NCI-H510A (cell line): ENCODE measurements around the gene TALDO1.

ENCODE experiments used
- DNase-seq: peaks from one replicate; lab custom pipeline; 2025; lab: John Stamatoyannopoulos, UW

The TALDO1 gene

GRCh38 chr11:799641-800316 is 52.5 kb downstream of the TALDO1 start:
- DNase-seq, result no peak

- no peak for DNase-seq
These were observed 53.2 kb downstream of the TALDO1 start for GRCh38 chr11:800473-800872.

DNA sequence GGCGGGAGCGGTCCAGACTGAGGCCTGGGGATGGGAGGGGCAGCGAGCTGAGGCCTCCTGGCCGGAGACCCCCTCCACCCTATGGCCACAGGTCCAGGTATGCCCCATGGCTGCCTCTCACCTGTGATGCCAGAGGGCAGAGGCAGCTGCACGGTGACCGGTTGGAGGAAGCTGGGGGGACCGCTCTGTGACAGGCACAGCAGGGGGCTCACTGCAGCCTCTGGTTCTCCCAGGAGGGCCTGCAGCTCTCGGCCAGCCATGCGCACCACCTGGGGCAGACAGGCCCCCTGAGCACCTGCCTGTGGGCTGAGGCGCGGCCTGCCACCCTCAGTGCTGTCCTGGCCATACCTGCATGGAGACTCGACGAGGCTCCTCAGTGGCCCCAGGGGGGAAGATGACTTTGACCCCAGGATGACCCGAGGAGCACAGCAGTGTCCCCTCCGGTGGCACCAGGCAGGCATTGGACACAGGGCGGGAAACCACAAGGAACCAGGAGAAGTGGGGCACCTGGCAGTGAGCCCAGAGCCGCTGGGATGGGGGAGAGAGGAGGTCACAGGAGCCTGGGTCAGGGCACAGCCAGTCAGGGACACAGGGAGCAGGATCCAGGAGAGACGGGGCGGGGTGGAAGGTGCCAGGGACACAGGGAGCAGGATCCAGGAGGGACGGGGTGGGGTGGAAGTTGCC is 54.0 kb downstream of the TALDO1 start:
- DNase-seq, result no peak

DNA sequence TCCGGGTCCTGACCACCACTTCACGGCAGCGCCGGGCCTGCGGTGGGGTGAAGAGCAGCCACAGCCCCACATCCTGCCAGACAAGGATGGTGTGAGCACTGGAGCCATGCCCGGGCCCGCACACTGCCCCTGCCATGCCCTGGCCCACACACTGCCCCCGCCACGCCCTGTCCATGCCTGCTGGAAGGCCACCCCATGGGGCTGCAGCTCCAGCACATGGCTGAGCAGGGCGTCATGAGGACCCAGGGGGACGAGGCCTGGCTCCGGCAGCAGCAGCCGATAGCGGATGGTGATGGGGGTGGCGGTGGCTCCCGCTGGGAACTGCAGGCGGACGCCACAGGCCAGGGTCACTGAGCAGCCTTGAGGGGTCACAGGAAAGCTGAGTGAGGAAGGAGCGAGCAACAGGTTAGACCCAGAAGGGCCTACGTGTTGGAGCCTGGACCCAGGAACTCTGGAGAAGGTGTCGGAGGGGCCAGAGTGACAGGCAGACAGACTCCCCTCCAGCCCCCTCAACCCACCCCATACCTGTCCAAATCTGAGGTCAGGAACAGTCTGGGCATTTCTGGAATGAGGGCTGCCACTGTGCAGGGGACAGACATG is 54.9 kb downstream of the TALDO1 start:
- DNase-seq, result no peak

DNA sequence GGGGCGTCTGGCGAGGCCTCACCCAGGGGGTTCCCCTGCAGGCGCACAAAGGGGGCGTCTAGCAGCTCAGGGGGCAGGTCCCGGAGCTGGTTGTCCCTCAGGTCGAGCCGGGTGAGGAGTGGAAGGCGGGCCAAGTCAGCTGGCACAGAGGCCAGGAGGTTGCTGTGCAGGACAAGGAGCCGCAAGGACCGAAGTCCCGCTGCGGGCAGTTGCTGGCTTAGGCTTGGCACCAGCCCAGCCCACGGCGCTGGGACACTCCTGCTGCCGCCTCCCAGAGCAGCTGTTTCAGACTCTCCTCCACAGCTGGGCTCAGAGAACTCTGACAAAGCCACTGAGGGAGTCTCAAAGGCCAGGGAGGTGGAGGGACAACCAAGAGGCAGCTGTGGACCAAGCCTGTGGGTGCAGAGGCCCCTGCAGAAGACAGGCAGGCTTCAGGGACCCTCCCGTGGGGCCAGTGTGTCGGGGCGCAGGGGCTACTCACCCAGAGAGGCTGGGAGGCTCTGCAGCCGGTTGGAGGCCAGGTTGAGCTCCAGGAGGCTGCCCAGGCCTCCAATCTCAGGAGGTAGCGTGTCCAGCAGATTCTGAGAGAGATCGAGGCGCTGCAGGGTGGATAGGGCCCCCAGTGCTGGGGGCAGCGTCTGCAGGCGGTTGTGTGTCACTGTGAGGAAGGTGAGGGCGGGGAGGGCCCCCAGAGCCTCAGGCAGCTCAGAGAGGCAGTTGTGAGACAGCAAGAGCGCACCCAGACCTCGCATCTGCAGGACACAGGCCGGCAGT is 55.6 kb downstream of the TALDO1 start:
- no peak for DNase-seq

DNA sequence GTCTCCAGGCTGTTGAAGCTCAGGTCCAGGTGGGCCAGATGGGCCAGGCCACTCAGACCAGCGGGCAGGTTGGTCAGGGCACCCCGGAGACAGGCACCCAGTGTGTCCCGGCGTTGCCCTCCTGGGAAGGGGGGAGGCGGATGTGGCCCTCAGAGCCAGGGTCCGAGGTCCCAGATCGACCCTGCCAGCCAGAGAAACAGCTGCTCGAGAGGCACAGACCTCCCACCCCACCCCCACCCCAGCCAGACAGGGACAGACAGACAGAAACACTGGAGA is 56.1 kb downstream of the TALDO1 start:
- DNase-seq, result no peak

GRCh38 chr11:803770-804598 is 56.7 kb downstream of the TALDO1 start:
- peak; percentile 58 for DNase-seq

GRCh38 chr11:804599-804964 is 57.3 kb downstream of the TALDO1 start:
- no peak for DNase-seq

- no peak for DNase-seq
These were observed 61.4 kb downstream of the TALDO1 start for GRCh38 chr11:808427-809286.

GRCh38 chr11:809287-810039 is 62.2 kb downstream of the TALDO1 start, which contains the start of gene RPLP2:
RPLP2 (plus strand) TSS chr11:809967; CDS start chr11:810235, 268 bp downstream.
- DNase-seq, result peak; percentile 87

DNA sequence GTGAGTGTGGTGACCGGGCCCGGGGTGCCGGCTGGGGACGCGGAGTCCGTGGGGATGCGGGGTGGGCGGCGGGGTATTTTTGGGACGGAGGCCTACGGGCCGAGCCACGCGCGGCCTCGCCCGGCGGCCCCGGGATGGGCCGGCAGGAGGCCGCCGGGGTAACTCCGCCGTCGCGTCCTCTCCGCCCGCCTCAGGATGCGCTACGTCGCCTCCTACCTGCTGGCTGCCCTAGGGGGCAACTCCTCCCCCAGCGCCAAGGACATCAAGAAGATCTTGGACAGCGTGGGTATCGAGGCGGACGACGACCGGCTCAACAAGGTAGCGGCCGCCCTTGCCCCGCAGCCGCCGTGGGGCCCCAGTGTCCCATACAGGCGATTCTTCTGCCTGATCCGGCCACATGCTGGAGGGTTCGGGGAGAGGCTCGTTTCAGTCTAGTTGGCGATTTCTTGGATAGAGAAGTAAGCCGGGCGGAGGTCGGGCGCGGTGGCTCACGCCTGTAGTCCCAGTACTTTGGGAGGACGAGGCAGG is 62.8 kb downstream of the TALDO1 start:
- no peak for DNase-seq

- no peak for DNase-seq
These were observed 64.4 kb downstream of the TALDO1 start for GRCh38 chr11:811446-812245.

DNA sequence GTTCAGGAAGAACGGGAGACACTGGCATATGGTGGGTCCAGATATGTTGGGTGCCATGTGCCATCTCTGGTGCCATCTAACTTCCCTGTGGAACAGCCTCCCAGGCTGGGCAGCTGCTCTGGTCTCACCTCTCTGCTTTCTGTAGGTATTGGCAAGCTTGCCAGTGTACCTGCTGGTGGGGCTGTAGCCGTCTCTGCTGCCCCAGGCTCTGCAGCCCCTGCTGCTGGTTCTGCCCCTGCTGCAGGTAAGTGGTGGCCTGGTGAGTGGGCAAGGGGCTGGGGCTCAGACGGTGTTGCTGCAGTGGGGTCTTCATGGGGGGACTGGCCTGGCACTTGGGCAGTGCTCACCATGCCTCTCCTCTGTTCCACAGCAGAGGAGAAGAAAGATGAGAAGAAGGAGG is 65.1 kb downstream of the TALDO1 start:
- no peak for DNase-seq

GRCh38 chr11:813072-813455 is 65.8 kb downstream of the TALDO1 start:
- DNase-seq, result no peak

DNA sequence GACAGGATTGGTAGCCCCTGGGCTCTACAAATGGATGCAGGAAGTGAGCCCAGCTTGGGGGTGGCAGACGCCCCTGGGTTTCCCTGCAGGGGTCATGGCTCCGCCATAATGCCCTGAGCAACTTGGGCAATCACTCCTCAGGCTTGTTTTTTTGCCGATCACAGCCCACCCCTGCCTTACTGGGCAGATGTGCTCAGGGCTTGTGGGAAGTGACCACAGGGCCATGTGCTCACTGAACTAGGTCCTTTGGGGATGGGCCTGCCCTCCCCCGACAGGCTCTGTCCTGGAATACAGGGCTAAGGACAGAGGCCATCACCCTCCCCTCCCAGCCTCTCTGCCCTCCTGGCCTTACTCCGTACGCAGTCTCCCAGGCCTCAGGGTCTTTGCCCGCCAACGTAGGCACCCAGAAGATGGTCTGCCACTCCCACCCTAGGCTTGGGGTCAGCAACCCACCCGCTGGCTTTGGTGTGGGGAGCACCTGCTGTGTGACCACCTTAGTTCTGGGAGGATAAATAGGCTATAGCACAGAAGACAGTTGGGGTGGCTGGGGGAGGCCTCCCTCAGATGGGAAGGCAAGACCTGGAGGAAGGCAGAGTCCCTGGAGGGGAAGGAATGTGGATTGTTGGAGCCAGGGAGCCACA is 66.3 kb downstream of the TALDO1 start:
- no peak for DNase-seq
